Activated CD4-positive, alpha-beta T cell treated with anti-CD3 and anti-CD28 coated beads, Interleukin-2, amount 50 U/mL, for 4 hours (primary cell): ENCODE data around the gene POTEE.
"Not testable (repeated sequence)": the region's sequence is repeated elsewhere in the genome, so short reads cannot be mapped to it uniquely, and the experiment has no call there.

Experiments
- DNase-seq, 2 experiments: peaks; one replicate each; pipeline ENCODE4 v3.0.0-alpha.2; 2020

The POTEE gene

DNA sequence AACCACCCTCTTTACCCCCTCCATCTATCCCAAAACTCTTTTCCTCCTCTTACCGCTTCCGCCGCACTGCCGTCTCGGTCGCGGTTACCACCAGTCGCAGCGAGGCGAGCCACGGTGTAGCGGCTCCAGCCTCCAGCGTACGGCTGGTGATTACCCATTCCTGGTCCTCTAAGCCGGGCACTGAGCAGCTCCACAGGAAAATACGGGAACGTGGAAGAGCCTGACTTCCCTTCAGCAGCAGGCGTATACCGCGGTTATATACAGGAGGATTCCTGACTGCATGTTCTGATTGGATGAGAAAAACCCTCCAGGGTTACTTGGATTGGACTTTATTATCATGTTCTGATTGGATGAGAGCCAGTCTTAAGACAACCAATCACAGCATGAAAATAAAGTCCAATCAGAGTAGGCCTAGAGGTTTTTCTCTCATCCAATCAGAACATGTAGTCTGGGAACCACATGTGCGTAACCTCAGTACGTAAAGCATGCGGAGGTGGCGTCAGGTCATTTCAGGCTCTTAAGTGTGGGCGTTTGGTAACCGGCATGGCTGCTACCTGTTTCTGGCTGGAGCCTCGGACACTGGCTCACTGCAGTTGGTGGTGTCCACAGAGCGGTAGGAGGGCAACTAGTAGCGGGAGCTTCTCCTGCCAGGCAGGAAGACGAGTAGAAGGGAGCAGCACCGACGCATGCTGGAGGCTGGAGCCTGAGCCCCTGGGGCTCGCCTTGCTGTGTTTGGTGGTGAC is at the start of gene POTEE:
TSS of gene POTEE (plus strand) at position 507 of the 743 bp plus-strand sequence. CDS start 8,867 bp downstream, outside the sequence.
- DNase-seq: not testable (repeated sequence)

DNA sequence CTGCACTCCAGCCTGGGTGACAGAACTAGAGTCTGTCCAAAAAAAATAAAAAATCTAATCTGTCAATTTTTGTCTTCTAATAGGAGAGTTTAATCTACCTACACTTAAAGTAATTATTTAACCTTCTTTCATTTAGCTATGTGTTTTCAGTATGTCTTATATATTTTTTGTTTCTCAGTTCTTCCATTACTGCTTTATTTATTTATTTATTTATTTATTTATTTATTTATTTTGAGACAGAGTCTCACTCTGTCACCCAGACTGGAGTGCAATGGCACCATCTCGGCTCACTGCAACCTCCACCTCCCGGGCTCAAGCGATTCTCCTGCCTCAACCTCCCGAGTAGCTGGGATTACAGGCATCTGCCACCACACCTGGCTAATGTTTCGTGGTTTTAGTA is 43.8 kb upstream of the POTEE start:
- DNase-seq: not testable (repeated sequence)

DNA sequence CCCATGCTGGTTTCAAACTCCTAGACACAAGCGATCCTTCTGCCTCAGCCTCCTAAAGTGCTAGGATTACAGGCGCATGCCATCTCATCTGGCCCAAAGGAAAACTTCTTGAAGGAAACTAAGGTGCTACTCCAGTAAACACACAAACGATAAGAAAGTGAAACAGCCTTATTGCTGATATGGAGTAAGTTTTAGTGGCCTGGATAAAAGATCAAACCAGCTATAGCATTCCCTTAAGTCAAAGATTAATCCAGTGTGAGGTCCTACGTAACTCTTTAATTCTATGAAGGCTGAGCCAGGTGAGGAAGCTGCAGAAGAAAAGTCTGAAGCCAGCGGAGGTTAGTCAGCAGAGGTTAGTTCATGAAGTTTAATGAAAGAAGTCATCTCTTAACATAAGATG is 40.8 kb upstream of the POTEE start:
- no peak for DNase-seq

DNA sequence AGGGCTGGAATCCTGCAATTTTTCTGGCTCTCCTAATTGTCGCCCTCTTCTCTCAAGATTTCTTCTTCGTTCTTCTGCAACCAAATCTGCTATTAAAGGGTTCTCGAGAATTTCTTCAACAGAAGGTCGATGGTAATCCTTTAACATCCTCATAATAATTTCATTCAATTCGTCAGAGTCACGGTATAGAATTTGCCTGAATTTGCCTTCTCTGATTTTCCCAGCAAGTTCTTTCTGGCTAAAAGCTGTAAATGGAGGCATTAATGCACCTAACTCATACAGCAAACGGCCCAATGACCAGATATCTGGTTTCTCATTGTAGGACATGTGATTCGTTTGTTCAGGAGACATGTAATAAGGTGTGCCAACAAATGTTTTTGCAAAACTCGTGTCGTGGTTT is 31.3 kb upstream of the POTEE start:
- not testable (repeated sequence) for DNase-seq

DNA sequence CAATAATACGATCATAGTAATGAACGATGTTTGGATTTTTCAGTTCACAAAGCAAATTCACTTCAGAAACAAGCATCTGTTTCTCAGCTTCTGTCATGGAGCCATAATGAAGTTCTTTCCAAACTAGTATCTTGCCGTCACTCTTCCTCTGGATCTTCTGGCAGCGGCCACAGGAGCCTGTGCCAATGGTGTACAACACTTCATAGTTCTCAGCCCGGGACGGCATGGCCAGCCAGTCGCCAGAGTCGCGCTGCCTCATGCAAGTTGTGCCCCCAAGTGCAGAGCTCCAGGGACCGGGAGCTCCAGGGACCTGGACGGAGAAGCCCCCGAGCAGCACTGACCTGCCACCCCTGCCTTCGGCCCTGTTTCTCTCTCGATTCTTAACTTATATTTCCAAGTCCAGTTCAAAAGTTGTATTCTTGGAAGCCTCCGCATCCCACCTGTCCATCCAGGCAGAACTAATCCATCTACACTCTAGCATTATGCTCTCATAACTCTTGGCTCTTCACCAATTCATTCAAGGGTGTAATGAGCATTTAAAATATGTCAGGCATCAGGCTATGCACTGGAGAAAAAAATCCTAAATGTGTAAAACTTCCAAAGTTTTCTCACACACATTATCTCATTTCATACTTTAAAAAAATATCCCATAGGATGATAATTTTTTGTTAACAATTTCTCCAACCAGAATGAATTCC is 30.5 kb upstream of the POTEE start:
- not testable (repeated sequence) for DNase-seq

DNA sequence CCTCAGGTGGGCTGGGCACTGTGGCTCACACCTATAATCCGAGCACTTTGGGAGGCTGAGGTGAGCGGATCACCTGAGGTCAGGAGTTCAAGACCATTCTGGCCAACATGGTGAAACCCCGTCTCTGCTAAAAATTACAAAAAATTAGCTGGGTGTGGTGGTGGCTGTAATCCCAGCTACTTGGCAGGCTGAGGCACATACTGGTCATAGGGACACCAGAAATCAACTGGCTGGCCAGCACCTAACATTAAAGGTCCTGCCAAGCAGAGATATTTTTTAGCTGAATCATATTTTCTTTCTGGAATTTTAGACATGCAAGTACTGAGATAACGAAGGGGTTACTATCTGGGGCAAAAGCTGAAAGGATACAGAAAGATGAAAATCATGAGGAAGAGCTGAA is 27.9 kb upstream of the POTEE start:
- not testable (repeated sequence) for DNase-seq

DNA sequence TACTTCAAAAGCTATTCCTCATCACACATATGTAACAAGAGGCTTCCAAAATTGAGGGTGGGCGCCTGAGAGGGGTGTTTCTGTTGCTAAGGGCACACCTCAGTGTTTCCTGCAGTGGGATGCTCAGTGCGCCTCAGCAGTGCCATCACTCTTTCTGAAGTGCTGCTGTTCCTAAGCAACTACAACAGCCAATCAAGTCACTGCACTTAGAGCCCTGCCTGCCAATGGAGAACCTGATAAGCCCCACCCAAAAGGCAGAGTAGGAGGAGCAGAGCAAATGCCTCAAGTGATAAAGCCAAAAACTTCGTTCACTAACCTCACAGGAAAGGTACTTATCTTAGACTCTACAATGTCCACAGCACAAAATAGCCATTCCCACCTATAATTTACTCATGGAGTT is 15.9 kb upstream of the POTEE start:
- DNase-seq: not testable (repeated sequence)

DNA sequence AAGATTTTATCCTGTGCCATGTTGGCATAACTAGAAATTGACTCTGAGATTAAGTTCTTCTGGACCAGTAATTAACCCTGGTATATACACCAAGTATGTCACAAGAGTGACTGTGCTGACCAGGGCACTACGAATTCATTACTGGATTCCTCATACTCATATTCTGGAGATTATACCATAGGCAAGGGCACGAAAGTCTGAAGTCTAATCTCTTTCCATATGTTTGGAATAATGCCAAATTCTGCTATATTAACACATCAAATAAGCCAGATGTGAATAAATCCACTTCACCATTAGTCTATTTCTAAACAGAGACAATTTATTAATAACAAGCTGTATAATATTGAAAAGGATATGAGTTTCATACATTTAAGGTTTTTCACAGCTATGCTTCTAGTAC is 13.2 kb upstream of the POTEE start:
- not testable (repeated sequence) for DNase-seq

DNA sequence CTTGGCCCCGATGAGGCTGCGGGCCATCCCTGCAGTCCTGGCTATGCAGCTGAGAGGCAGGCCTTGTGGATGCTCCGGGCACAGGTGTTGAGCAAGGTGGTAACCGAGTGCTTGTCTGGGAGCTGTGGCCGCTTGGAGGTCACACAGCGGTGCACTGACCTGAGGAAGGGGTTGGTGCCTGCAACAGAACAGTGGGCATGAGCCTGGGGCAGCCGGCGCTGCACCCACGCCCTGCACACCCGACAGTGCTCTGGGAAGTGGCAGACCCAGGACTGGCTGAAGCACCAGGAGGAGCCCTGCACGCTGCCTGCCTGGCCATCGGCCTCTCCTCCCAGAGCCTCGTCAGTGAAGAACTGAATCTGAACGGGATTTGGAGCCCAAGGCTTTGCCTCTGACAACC is 8.2 kb upstream of the POTEE start:
- no peak for DNase-seq

DNA sequence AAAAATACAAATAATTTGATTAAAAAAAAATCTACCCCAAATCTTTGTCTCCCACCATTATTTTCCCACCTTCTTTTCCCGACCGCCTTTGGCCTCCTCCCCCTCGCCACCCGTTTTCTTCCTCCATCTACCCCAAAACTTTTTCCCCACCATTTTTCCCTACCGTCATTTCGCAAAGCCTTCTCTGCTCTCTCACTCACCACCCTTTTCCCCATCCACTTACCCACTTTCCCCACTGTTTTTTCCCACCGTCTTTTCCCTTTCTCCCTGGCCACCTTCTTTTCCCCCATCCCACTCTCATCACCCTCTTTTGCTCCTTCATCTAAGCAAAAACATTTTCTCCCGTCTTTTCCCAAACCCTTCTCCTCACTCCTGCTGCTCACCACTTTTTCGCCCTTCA is 1.5 kb upstream of the POTEE start:
- DNase-seq: not testable (repeated sequence)

DNA sequence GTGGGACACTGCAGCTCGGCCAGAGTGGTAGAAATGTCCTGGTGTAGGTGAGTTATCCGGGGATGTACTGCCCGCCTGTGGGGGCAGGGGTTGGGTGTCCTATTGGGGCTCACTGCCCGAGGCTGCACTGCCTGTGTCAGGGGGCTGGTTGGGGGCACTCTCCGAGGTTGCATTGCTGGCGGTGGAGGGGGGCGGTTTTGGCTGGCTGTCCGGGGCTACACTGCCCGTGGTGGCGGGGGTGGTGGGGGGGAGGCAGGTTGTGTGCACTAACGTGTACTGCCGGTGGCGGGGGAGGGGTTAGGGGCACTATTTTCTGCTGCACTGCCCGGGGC is 403 bp downstream of the POTEE start:
- DNase-seq: not testable (repeated sequence)

DNA sequence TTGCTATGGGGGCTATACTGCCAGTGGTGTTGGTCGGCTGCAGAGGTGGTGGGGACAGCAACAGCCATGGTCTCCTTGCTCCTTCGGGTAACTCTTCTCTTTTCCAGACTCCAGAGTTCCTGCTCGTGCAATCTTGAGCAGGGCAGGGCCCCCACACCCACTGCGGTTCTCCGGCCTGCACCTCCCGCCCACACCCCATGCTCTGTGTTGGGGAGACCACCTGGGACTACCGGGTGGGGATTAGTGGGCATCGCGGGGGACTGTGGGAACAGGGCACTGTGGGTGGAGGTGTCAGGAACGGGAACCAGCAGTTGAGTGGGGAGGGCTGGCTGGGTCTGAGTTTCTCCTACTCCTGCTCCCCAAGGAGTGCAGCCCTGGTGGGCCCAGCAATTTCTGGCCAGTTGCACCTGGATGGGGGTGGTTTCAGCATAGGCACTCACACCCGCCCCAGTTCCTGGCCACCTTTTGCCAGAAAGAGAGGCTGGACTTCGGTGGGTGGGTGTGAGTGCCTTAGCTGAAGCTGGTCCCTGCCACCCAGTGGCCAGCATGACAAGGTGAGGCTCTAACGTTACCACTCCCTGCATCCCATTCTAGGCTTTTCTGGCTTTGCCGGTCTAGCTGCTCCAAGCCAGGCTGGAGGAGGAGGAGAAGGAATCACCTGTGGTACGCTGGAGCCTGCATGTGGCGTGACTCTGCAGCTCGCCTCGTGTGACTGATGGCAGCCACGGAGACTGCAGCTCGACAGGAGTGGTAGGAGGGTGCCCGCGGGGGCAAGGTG is 1.3 kb downstream of the POTEE start:
- DNase-seq: not testable (repeated sequence)

DNA sequence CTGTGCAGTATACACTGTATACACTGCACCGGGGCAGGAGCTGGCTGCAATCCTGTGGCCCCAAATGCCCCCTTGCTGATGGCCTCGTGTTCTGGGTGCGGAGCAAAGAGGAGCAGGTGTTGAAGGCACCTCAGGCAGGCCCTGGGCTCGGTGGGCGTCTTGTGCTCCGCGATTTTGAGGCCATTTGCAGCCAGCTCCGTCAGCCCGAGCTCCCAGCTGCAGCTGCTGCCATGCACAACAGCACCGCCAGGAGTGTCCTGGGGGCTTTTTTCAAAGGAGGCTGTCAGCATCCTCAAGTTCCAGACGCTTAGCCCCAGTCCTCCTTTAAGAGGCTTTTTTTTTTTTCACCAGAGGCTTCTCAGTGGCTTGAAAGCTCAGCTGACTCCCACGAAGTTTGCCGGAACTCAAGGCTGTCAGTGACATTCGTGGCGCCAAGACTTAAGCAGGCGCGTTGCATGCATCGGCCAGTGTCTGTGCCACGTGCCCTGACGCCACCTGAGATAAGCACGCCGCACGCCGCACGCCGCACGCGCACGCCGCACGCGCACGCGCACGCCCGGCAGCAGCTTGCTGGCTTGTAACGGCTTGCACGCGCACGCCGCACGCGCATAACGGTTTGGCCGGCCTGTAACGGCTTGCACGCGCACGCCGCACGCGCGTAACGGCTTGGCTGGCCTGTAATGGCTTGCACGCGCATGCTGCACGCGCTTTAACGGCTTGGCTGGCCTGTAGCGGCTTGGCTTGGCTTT is 8.1 kb downstream of the POTEE start:
- DNase-seq: not testable (repeated sequence)

DNA sequence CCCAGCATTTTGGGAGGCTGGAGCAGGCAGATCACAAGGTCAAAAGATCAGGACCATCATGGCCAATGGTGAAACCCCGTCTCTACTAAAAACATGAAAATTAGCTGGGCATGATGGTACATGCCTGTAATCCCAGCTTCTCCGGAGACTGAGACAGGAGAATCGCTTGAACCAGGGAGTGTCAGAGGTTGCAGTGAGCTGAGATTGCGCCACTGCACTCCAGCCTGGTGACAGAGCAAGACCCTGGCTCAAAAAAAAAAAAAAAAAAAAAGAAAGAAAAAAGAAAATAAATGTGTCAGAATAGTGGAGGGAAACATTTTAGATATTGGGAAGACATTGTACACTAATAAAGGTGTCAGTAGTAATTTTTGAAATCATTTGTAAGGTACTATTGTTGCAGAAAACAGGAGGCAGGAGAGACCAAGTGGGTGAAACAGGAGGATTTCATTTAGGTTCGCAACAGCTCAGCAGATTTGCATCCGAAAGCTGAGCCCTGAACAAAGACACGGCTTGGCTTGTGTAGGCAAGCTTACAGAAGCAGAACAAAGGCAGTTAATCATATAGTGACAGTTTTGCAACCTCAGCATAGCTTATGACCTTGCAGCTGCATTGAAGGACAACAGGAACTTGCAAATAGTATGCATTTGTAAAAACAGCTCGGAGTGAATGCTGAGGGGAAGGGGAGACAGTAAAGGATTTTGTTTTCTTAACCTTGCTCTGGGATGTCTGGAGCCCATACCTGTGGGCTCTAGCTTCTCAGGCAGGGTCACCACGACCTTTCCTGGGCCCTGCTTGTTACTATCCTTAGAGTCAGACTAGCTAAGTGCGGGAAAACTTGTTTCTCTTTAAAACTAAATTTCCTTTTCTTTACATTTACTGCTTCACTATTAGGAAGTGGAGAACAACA is 26.5 kb downstream of the POTEE start:
- DNase-seq: not testable (repeated sequence)
